ENCODE measurements around the gene PTRH1.

Gene PTRH1

GRCh38 chr9:127741831-127742434 lies 26.5 kb upstream of the PTRH1 start:
- peak; percentile 74 for DNase-seq (ENCODE audit: low read depth, low spot score)

- DNase-seq (ENCODE audit: low read depth, low spot score) = no peak
These were observed 24.3 kb upstream of the PTRH1 start for GRCh38 chr9:127739614-127740330.

- DNase-seq (ENCODE audit: low read depth, low spot score) = no peak
These were observed 23.2 kb upstream of the PTRH1 start for GRCh38 chr9:127738666-127739065.

GRCh38 chr9:127735530-127736185 lies 20.2 kb upstream of the PTRH1 start:
- DNase-seq (ENCODE audit: low read depth, low spot score) = no peak

GRCh38 chr9:127734747-127735529 lies 19.5 kb upstream of the PTRH1 start, which contains the start of gene TOR2A:
Gene TOR2A, minus strand, starts transcription at chr9:127735294. Its CDS starts 24 bp downstream, at chr9:127735270.
- peak; percentile 99 for DNase-seq (ENCODE audit: low read depth, low spot score)

GRCh38 chr9:127734247-127734746 lies 18.8 kb upstream of the PTRH1 start:
- DNase-seq (ENCODE audit: low read depth, low spot score) = no peak

GRCh38 chr9:127733614-127734013 lies 18.2 kb upstream of the PTRH1 start:
- no peak for DNase-seq (ENCODE audit: low read depth, low spot score)

GRCh38 chr9:127732444-127732843 lies 17.0 kb upstream of the PTRH1 start:
- DNase-seq (ENCODE audit: low read depth, low spot score) = no peak

GRCh38 chr9:127731938-127732337 lies 16.5 kb upstream of the PTRH1 start:
- no peak for DNase-seq (ENCODE audit: low read depth, low spot score)

- no peak for DNase-seq (ENCODE audit: low read depth, low spot score)
These were observed 15.4 kb upstream of the PTRH1 start for GRCh38 chr9:127730799-127731410.

- no peak for DNase-seq (ENCODE audit: low read depth, low spot score)
These were observed 14.8 kb upstream of the PTRH1 start for GRCh38 chr9:127730262-127730661.

- DNase-seq (ENCODE audit: low read depth, low spot score) = no peak
These were observed 14.2 kb upstream of the PTRH1 start for GRCh38 chr9:127729522-127730256.

- no peak for DNase-seq (ENCODE audit: low read depth, low spot score)
These were observed 13.3 kb upstream of the PTRH1 start for GRCh38 chr9:127728808-127729207.

GRCh38 chr9:127726871-127727270 lies 11.4 kb upstream of the PTRH1 start:
- no peak for DNase-seq (ENCODE audit: low read depth, low spot score)

- DNase-seq (ENCODE audit: low read depth, low spot score) = no peak
These were observed 8.5 kb upstream of the PTRH1 start for GRCh38 chr9:127724012-127724411.

GRCh38 chr9:127723444-127723843 lies 8.0 kb upstream of the PTRH1 start:
- DNase-seq (ENCODE audit: low read depth, low spot score) = peak; percentile 91

GRCh38 chr9:127723013-127723412 lies 7.5 kb upstream of the PTRH1 start:
- DNase-seq (ENCODE audit: low read depth, low spot score) = no peak

GRCh38 chr9:127722055-127722745 lies 6.7 kb upstream of the PTRH1 start:
- DNase-seq (ENCODE audit: low read depth, low spot score) = no peak

GRCh38 chr9:127721391-127721821 lies 5.9 kb upstream of the PTRH1 start:
- no peak for DNase-seq (ENCODE audit: low read depth, low spot score)

GRCh38 chr9:127720865-127721227 lies 5.4 kb upstream of the PTRH1 start:
- DNase-seq (ENCODE audit: low read depth, low spot score) = no peak
